NCI-H510A (cell line): ENCODE results near the gene C1orf146.
"Not testable (repeated sequence)": the region's sequence is repeated elsewhere in the genome, so short reads cannot be mapped to it uniquely, and the experiment has no call there.

Experiments used
- DNase-seq: peaks from one replicate; lab custom pipeline; 2025; lab: John Stamatoyannopoulos, UW

The C1orf146 gene

DNA sequence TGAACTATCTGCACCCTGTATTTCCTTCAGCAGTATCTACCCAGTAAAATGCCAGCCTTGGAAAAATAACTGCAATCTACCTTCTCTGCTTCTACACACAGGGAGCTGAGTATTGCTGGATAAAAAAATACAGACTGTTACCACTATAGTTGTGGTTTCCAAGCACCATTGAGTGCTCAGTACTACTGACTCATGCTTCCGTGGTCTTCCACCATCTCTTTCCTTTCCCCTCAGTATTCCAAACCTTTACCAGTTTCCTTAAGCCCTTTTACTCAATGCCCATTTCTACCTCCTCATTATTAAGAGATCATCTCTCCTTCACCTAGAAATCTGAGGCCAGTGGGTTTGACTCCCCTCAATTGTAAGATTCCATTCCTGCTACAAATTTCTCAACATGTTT, 57.2 kb downstream of the C1orf146 start:
- DNase-seq = no peak

DNA sequence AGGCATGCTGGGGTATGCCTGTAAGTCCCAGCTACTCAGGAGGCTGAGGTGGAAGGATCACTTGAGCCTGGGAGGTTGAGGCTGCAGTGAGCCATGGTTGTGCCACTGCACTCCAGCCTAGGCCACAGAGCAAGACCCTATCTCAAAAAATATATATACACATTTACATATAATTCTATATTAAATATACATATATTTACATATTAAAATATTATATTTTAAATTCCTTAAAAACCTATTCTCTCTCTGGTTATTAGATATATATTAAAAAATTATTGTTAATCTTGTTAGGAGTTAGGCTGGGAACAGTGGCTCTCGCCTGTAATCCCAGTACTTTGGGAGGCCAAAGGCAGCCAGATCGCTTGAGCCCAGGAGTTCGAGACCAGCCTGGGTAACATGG, 58.4 kb downstream of the C1orf146 start:
- no peak for DNase-seq

DNA sequence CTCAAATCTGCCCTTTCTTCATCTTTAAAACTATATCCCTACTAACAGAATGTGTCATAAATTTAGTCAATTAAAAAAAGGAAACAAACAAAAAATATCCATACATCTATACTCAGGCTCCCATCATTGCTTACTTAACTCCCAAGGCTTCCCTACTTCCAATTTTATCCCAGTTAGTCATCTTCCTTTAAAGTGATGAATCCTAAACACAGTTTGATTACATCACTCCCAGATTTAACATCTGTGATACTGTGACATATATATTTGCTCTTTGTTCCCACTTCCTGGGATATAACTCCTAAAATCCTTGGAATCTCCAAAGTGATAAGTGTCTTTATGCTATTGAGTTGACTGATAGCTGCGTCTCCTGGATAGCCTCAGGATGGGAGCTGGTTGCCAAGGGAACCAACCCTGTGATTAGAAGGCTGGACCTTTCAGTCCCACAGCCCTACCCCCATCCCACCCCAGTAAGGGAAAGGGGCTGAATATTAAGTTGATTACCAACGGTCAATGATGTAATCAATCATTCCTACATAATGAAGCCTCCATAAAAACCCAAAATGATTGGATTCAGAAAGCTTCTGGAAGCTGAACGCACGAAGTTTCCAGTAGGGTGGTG, 59.5 kb downstream of the C1orf146 start:
- DNase-seq = no peak

DNA sequence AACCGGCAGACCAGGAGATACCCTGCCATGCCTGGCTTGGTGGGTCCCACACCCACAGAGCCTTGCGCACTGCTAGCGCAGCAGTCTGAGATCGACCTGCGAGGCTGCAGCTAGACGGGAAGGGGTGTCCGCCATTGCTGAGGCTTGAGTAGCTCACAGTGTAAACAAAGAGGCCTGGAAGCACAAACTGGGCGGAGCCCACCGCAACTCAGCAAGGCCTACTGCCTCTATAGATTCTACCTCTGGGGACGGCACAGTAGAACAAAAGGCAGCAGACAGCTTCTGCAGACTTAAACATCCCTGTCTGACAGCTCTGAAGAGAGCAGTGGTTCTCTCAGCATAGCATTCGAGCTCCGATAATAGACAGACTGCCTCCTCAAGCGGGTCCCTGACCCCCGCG, 62.1 kb downstream of the C1orf146 start:
- DNase-seq = not testable (repeated sequence)

DNA sequence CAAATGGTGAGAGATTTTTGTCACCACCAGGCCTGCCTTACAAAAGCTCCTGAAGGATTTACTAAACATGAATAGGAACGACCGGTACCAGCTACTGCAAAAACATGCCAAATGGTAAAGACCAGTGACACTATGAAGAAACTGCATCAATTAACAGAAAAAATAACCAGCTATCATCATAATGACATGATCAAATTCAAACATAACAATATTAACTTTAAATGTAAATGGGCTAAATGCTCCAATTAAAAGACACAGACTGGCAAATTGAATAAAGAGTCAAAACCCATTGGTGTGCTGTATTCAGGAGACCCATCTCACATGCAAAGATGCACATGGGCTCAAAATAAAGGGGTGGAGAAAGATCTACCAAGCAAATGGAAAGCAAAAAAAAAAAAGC, 63.7 kb downstream of the C1orf146 start:
- DNase-seq = not testable (repeated sequence)

DNA sequence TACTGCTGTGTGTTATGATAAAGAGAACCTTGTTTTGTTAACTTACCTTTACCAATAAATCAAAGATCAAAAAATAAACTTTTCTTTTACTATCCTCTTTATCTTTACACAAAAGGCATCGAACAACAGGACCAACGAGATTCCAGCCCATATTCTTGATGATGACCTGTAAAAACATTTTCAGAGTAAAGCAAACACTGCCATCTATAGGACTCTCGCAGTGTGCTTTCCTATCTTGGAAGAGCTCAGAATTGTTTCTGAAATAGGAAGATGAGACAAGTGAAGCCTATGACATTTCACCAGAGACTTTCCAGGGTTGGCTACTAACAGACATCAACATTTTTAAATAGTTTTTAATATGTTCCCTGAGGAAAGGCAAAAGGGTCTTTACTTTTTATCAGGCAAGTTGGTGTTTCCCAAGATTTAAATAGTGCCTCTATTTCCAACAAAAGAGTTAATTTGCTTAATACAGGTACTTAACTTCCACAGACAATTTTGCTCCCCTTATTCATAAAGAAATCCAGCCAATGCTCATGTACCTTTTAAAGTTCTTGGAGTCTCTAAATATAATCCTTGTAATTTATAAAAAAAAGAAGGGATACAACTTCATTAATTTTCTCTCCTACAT, 73.8 kb downstream of the C1orf146 start:
- DNase-seq = peak; percentile 25
